Liver (tissue), 9 donors: ENCODE results near the gene TUBB4B. TPM values are rescaled to one million over a fixed set of nuclear protein-coding genes. Genes with fewer than 3 reads are reported as not detected.

Source experiments
- DNase-seq: peaks from one replicate; pipeline ENCODE4 v3.0.0-alpha.2; 2017; ENCODE audit warnings: low spot score
- H3K27ac ChIP-seq, 2 donors: one replicate each; pipeline ENCODE4 v1.7.0; 2013; ENCODE audit warnings: inconsistent platforms in 2 of 2, low read length in 2 of 2, control low read depth in 1 of 2, low read depth in 1 of 2, mild to moderate bottlenecking in 1 of 2
- H3K27me3 ChIP-seq, 4 donors: one replicate each; pipeline versions ENCODE4 v1.6.1 to v1.7.0; 2013; ENCODE audit warnings: low read length in 3 of 4, inconsistent platforms in 1 of 4, mild to moderate bottlenecking in 1 of 4, moderate library complexity in 1 of 4; ENCODE audit not compliant: control insufficient read depth in 4 of 4, insufficient read depth in 4 of 4
- H3K36me3 ChIP-seq, 4 donors: one replicate each; pipeline versions ENCODE4 v1.6.1 to v1.7.0; 2013; ENCODE audit warnings: low read length in 3 of 4, mild to moderate bottlenecking in 3 of 4, low read depth in 1 of 4, moderate library complexity in 1 of 4; ENCODE audit not compliant: control insufficient read depth in 4 of 4, insufficient read depth in 3 of 4
- H3K4me1 ChIP-seq, 4 donors: one replicate each; pipeline versions ENCODE4 v1.6.1 to v1.7.0; 2013; ENCODE audit warnings: low read length in 3 of 4, mild to moderate bottlenecking in 3 of 4, moderate library complexity in 1 of 4; ENCODE audit not compliant: control insufficient read depth in 4 of 4, insufficient read depth in 4 of 4
- H3K4me3 ChIP-seq, 3 donors: one replicate each; pipeline versions ENCODE4 v1.6.1 to v1.7.0; 2013; ENCODE audit warnings: low read length in 3 of 3, control low read depth in 1 of 3, low read depth in 1 of 3, mild to moderate bottlenecking in 1 of 3
- H3K9ac ChIP-seq, 2 donors: one replicate each; pipeline ENCODE4 v1.7.0; 2013; ENCODE audit warnings: low read length in 2 of 2, mild to moderate bottlenecking in 2 of 2, moderate library complexity in 2 of 2, control low read depth in 1 of 2, low read depth in 1 of 2
- H3K9me3 ChIP-seq, 4 donors: one replicate each; pipeline versions ENCODE4 v1.6.1 to v1.7.0; 2013; ENCODE audit warnings: low read length in 3 of 4; ENCODE audit not compliant: control insufficient read depth in 4 of 4
- EGR1 ChIP-seq, 2 donors: IDR thresholded peaks; 2 replicates each; pipeline ENCODE4 v1.6.1; 2016 to 2018; ENCODE audit warnings: antibody characterized with exemption in 2 of 2, low read depth in 2 of 2
- FOXA1 ChIP-seq: IDR thresholded peaks from 2 replicates; pipeline ENCODE4 v1.6.1; 2016; ENCODE audit warnings: antibody characterized with exemption
- FOXA2 ChIP-seq: IDR thresholded peaks from 2 replicates; pipeline ENCODE4 v1.6.1; 2016; ENCODE audit warnings: antibody characterized with exemption
- GABPA ChIP-seq, 2 donors: IDR thresholded peaks in 1 of 2; conservative IDR thresholded peaks in 1 of 2; 2 replicates each; pipeline ENCODE4 v1.6.1; 2016; ENCODE audit warnings: antibody characterized with exemption in 2 of 2, mild to moderate bottlenecking in 1 of 2, moderate library complexity in 1 of 2
- HNF4A ChIP-seq, 2 donors: conservative IDR thresholded peaks; 2 replicates each; pipeline ENCODE4 v1.6.1; 2016; ENCODE audit warnings: antibody characterized with exemption in 2 of 2, mild to moderate bottlenecking in 2 of 2
- HNF4G ChIP-seq: IDR thresholded peaks from 2 replicates; pipeline ENCODE4 v1.6.1; 2016; ENCODE audit warnings: antibody characterized with exemption
- NR2F2 ChIP-seq: IDR thresholded peaks from 2 replicates; pipeline ENCODE4 v1.6.1; 2016; ENCODE audit warnings: antibody characterized with exemption
- RAD21 ChIP-seq, 2 donors: IDR thresholded peaks; 2 replicates each; pipeline ENCODE4 v1.6.1; 2016; ENCODE audit warnings: antibody characterized with exemption in 2 of 2, mild to moderate bottlenecking in 2 of 2
- RXRA ChIP-seq, 2 donors: IDR thresholded peaks; 2 replicates each; pipeline ENCODE4 v1.6.1; 2017 to 2018; ENCODE audit warnings: antibody characterized with exemption in 2 of 2, mild to moderate bottlenecking in 1 of 2
- SP1 ChIP-seq: IDR thresholded peaks from 2 replicates; pipeline ENCODE4 v1.6.1; 2018; ENCODE audit warnings: antibody characterized with exemption, mild to moderate bottlenecking
- TAF1 ChIP-seq: conservative IDR thresholded peaks from 2 replicates; pipeline ENCODE4 v1.6.1; 2016; ENCODE audit warnings: antibody characterized with exemption, mild to moderate bottlenecking
- YY1 ChIP-seq: IDR thresholded peaks from 2 replicates; pipeline ENCODE4 v1.6.1; 2016; ENCODE audit warnings: antibody characterized with exemption, mild to moderate bottlenecking
- WGBS: extraction: QIAGEN DNeasy Blood & Tissue Kit; methylation state at CpG from one replicate; pipeline ENCODE4 v1.1.7; 2013; 5-methylcytosine and 5-hydroxymethylcytosine counted together
- polyA plus RNA-seq, 2 donors: library from polyadenylated mRNA; stranded (reverse) in 1 of 2; unstranded in 1 of 2; fragments of 200-250 nt in 1 of 2; fragments of >200 nt in 1 of 2; fragmentation: Nextera tagmentation in 1 of 2; extraction: Ambion mirVana in 1 of 2; gene quantifications; one replicate each; pipeline versions ENCODE4 v1.2.1 to v1.2.3, GENCODE V29; 2013 to 2015
- total RNA-seq, 2 donors: library from RNA; depleted of rRNA; stranded (reverse); fragments of >200 nt; gene quantifications; one replicate each; pipeline ENCODE4 v1.2.3, GENCODE V29; 2014
- TF ChIP-seq, protein P1 (sequence below): IDR thresholded peaks from 2 replicates; pipeline ENCODE4 v1.6.1; 2016; ENCODE audit warnings: antibody characterized with exemption, mild to moderate bottlenecking
- TF ChIP-seq, protein P2 (sequence below): fragments of 150-350 bp; IDR thresholded peaks from 2 replicates; pipeline ENCODE4 v1.5.1; 2017; ENCODE audit warnings: improper control_type of control experiment, low read depth, low read length; ENCODE audit not compliant: missing input control
- TF ChIP-seq, protein P3 (sequence below): IDR thresholded peaks from 2 replicates; pipeline ENCODE4 v1.6.1; 2016; ENCODE audit warnings: antibody characterized with exemption
- TF ChIP-seq, protein P4 (sequence below): IDR thresholded peaks from 2 replicates; pipeline ENCODE4 v1.6.1; 2016; ENCODE audit warnings: antibody characterized with exemption
- donor health status: healthy.
- donor health status: healthy.
- donor health status: healthy.
- donor health status: healthy.
- donor health status: healthy.

TUBB4B gene
- total and polyA plus RNA-seq, 4 donors = 173 to 199 (median 185) TPM

DNA sequence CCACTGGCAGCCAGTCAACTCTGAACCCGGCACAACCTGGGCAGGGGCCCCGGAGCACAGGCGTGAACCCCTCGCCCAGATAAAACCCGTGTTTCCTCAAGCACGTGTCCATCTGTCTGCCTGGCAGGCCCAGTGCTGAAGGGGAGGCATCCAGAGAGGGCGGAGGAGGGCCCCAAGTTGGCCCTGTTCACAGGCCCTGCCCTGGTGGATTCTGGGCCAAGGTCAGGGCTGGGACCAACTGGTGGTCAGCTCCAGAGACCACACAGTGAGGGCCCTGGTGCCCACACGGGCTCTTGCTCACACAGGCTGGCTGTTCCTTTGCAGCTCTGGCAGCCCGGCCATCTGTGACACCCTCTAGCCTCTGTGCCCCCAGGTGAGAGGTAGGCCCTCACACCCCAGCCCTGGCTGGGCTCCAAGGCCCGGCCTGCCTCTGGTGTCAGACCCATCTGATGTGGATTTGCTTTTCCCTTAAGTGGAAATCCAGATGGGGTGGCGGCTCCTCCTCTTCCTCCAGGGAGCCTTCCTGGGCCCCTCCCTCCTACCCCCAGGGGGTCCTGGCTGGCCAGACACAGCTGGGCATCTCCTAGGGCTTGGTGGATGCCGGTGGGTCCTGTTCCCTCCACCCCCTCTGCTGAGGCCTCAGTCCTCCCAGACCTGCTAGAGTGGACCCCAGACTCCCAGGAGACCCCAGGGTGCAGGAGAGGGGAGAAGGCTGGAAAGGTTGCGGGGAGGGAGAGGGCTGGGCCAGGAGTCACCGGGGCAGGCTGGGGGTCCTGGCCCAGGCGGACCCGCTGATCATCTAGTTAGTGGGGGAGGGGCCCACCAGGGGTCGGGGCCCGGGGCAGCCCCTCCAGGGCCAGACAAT, 9.5 kb downstream of the TUBB4B start:
- Histone ChIP-seq H3K4me3 (no peak overlapping the region), H3K4me1 (peaks cover 2 to 23% (median 10%) of the 10 kb centered on the region in 4 donors), H3K36me3 (no peaks in the 10 kb centered on the region), H3K9me3 (no peaks in the 10 kb centered on the region), H3K27ac (no peak overlapping the region), H3K27me3 (no peaks in the 10 kb centered on the region), H3K9ac (no peak overlapping the region)
- TF ChIP-seq EGR1 (IDR thresholded peaks at IDR 0.05; ENCODE audit: low read depth in 2 of 2) (no peak), NR2F2 (no peak), FOXA1 (no peak), HNF4A (conservative IDR thresholded peaks at IDR 0.05) (no peak), FOXA2 (no peak)
- TF ChIP-seq, protein P1, sequence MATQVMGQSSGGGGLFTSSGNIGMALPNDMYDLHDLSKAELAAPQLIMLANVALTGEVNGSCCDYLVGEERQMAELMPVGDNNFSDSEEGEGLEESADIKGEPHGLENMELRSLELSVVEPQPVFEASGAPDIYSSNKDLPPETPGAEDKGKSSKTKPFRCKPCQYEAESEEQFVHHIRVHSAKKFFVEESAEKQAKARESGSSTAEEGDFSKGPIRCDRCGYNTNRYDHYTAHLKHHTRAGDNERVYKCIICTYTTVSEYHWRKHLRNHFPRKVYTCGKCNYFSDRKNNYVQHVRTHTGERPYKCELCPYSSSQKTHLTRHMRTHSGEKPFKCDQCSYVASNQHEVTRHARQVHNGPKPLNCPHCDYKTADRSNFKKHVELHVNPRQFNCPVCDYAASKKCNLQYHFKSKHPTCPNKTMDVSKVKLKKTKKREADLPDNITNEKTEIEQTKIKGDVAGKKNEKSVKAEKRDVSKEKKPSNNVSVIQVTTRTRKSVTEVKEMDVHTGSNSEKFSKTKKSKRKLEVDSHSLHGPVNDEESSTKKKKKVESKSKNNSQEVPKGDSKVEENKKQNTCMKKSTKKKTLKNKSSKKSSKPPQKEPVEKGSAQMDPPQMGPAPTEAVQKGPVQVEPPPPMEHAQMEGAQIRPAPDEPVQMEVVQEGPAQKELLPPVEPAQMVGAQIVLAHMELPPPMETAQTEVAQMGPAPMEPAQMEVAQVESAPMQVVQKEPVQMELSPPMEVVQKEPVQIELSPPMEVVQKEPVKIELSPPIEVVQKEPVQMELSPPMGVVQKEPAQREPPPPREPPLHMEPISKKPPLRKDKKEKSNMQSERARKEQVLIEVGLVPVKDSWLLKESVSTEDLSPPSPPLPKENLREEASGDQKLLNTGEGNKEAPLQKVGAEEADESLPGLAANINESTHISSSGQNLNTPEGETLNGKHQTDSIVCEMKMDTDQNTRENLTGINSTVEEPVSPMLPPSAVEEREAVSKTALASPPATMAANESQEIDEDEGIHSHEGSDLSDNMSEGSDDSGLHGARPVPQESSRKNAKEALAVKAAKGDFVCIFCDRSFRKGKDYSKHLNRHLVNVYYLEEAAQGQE = no peak
- TF ChIP-seq, protein P2, sequence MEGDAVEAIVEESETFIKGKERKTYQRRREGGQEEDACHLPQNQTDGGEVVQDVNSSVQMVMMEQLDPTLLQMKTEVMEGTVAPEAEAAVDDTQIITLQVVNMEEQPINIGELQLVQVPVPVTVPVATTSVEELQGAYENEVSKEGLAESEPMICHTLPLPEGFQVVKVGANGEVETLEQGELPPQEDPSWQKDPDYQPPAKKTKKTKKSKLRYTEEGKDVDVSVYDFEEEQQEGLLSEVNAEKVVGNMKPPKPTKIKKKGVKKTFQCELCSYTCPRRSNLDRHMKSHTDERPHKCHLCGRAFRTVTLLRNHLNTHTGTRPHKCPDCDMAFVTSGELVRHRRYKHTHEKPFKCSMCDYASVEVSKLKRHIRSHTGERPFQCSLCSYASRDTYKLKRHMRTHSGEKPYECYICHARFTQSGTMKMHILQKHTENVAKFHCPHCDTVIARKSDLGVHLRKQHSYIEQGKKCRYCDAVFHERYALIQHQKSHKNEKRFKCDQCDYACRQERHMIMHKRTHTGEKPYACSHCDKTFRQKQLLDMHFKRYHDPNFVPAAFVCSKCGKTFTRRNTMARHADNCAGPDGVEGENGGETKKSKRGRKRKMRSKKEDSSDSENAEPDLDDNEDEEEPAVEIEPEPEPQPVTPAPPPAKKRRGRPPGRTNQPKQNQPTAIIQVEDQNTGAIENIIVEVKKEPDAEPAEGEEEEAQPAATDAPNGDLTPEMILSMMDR = no peak
- WGBS = 69% methylated on average over 18 of the region's 18 CpGs
- DNase-seq = no peak

DNA sequence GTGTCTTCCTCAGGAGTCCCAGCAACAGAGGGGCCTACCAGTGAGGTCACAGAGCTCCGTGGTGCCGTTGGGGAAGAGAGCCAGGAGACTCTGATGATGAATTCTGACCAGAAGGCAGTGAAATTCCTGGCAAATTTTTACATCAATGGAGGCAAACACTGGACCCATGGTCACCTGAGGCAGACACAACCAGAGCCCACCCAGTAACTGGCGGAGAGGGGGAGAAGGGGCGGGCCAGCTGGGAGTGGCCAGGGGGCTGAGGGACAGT, 10.0 kb downstream of the TUBB4B start, which contains the start of gene STPG3:
Gene STPG3 (plus strand): TSS at position 93 of the 268 bp plus-strand sequence. CDS start 1 bp downstream, at position 94.
- WGBS = 88% methylated on average over 4 of the region's 4 CpGs

More for the DNA sequence above, 10.0 kb downstream of the TUBB4B start, which contains the start of gene STPG3:
- Histone ChIP-seq H3K4me1 (peaks cover 2 to 28% (median 15%) of the 10 kb centered on the region in 4 donors), H3K9me3 (no peaks in the 10 kb centered on the region), H3K4me3 (no peak within 1 kb of the TSS), H3K27me3 (no peaks in the 10 kb centered on the region), H3K27ac (no peak within 1 kb of the TSS), H3K36me3 (no peaks in the 10 kb centered on the region), H3K9ac (no peak within 1 kb of the TSS)
- TF ChIP-seq HNF4G = no peak
- no peak for TF ChIP-seq GABPA (IDR thresholded peaks at IDR 0.05 in 1 of 2, conservative IDR thresholded peaks at IDR 0.05 in 1 of 2)
- no peak for TF ChIP-seq RXRA (IDR thresholded peaks at IDR 0.05)
- TF ChIP-seq, protein P3, sequence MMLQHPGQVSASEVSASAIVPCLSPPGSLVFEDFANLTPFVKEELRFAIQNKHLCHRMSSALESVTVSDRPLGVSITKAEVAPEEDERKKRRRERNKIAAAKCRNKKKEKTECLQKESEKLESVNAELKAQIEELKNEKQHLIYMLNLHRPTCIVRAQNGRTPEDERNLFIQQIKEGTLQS = no peak
- TF ChIP-seq NR2F2 = no peak
- TF ChIP-seq TAF1 = no peak
- TF ChIP-seq, protein P4, sequence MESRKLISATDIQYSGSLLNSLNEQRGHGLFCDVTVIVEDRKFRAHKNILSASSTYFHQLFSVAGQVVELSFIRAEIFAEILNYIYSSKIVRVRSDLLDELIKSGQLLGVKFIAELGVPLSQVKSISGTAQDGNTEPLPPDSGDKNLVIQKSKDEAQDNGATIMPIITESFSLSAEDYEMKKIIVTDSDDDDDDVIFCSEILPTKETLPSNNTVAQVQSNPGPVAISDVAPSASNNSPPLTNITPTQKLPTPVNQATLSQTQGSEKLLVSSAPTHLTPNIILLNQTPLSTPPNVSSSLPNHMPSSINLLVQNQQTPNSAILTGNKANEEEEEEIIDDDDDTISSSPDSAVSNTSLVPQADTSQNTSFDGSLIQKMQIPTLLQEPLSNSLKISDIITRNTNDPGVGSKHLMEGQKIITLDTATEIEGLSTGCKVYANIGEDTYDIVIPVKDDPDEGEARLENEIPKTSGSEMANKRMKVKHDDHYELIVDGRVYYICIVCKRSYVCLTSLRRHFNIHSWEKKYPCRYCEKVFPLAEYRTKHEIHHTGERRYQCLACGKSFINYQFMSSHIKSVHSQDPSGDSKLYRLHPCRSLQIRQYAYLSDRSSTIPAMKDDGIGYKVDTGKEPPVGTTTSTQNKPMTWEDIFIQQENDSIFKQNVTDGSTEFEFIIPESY = no peak
- TF ChIP-seq, protein P2 = no peak
- TF ChIP-seq HNF4A (conservative IDR thresholded peaks at IDR 0.05) = no peak
- no peak for TF ChIP-seq YY1
- TF ChIP-seq FOXA1 = no peak
- no peak for TF ChIP-seq SP1
- TF ChIP-seq RAD21 (IDR thresholded peaks at IDR 0.05) = no peak
- no peak for DNase-seq
